ENCODE results near the gene CD52.

GRCh38 chr1:26349188-26349876, 31.6 kb downstream of the CD52 start:
- TF ChIP-seq CTCF (IDR thresholded peaks at IDR 0.05) (no peak), POLR2AphosphoS5 (IDR thresholded peaks at IDR 0.05) (no peak), POLR2A (IDR thresholded peaks at IDR 0.05) (no peak)
